OCI-LY1 (cell line): Measurements from ENCODE around the gene NOL6.
A peak's percentile ranks its signal among the peaks of the same experiment; 100 is the strongest.

Experiments
- H2AFZ ChIP-seq: fragments of 200-600 bp; sonication (generic), shearing (Covaris generic); 2 replicates; pipeline ENCODE4 v1.6.0; 2014; ENCODE audit warnings: antibody characterized with exemption, mild to moderate bottlenecking, low read length
- H3F3A ChIP-seq: fragments of 200-600 bp; sonication (generic), shearing (Covaris generic); 2 replicates; pipeline ENCODE4 v1.6.0; 2014; ENCODE audit warnings: mild to moderate bottlenecking, antibody characterized with exemption, low read length, moderate library complexity; ENCODE audit not compliant: insufficient read depth
- H3K27ac ChIP-seq: fragments of 200-600 bp; sonication (generic); 2 replicates; pipeline ENCODE4 v1.5.1; 2014; ENCODE audit warnings: low read length, mixed run types, mild to moderate bottlenecking, low read depth; ENCODE audit not compliant: poor library complexity, severe bottlenecking
- H3K27me3 ChIP-seq: fragments of 200-600 bp; sonication (generic); 2 replicates; pipeline ENCODE4 v1.6.0; 2014; ENCODE audit warnings: antibody characterized with exemption, mild to moderate bottlenecking, low read length, moderate library complexity; ENCODE audit not compliant: insufficient read depth
- H3K36me3 ChIP-seq: fragments of 200-600 bp; sonication (generic); 2 replicates; pipeline ENCODE4 v1.6.1; 2014; ENCODE audit warnings: mild to moderate bottlenecking, antibody characterized with exemption, low read length, moderate library complexity, mixed read lengths; ENCODE audit not compliant: insufficient read depth
- H3K4me1 ChIP-seq: fragments of 200-600 bp; sonication (generic); 2 replicates; pipeline ENCODE4 v1.5.1; 2014; ENCODE audit warnings: mild to moderate bottlenecking, low read length, moderate library complexity; ENCODE audit not compliant: insufficient read depth, severe bottlenecking
- H3K4me2 ChIP-seq: fragments of 200-600 bp; sonication (generic), shearing (Covaris generic); 2 replicates; pipeline ENCODE4 v1.6.1; 2014; ENCODE audit warnings: low read length
- H3K4me3 ChIP-seq: fragments of 200-600 bp; sonication (generic); 2 replicates; pipeline ENCODE4 v1.5.1; 2014; ENCODE audit warnings: low read length, low read depth, mild to moderate bottlenecking, mixed read lengths; ENCODE audit not compliant: poor library complexity, severe bottlenecking
- H3K79me2 ChIP-seq: fragments of 200-600 bp; shearing (Covaris generic); 2 replicates; pipeline ENCODE4 v1.6.1; 2016; ENCODE audit warnings: mixed run types, low read length, mixed read lengths; ENCODE audit not compliant: insufficient read depth
- H3K9ac ChIP-seq: fragments of 200-600 bp; sonication (generic), shearing (Covaris generic); 2 replicates; pipeline ENCODE4 v1.6.1; 2014; ENCODE audit warnings: mild to moderate bottlenecking, low read length, mixed read lengths
- H3K9me2 ChIP-seq: fragments of 200-600 bp; sonication (generic), shearing (Covaris generic); 2 replicates; pipeline ENCODE4 v1.6.1; 2014; ENCODE audit warnings: low read depth, mild to moderate bottlenecking, low read length, mixed read lengths
- H3K9me3 ChIP-seq: fragments of 200-600 bp; shearing (Covaris generic); 2 replicates; pipeline ENCODE4 v1.6.1; 2014; ENCODE audit warnings: low read length, mixed read lengths
- H4K20me1 ChIP-seq: fragments of 200-600 bp; sonication (generic), shearing (Covaris generic); 2 replicates; pipeline ENCODE4 v1.6.0; 2016; ENCODE audit warnings: mild to moderate bottlenecking, low read length; ENCODE audit not compliant: insufficient read depth
- EZH2 ChIP-seq: fragments of 200-600 bp; sonication (generic), shearing (Covaris generic); IDR thresholded peaks from 2 replicates; pipeline ENCODE4 v1.8.0; 2017; ENCODE audit warnings: borderline replicate concordance, mixed run types, mild to moderate bottlenecking, antibody characterized with exemption, low read length, moderate library complexity, mixed read lengths
- TF ChIP-seq, protein P1 (sequence below): fragments of 200-600 bp; sonication (generic), shearing (Covaris generic); IDR thresholded peaks from 2 replicates; pipeline ENCODE4 v1.5.1; 2017; ENCODE audit warnings: mild to moderate bottlenecking, antibody characterized with exemption, low read length, moderate library complexity, mixed read lengths

Gene NOL6

DNA sequence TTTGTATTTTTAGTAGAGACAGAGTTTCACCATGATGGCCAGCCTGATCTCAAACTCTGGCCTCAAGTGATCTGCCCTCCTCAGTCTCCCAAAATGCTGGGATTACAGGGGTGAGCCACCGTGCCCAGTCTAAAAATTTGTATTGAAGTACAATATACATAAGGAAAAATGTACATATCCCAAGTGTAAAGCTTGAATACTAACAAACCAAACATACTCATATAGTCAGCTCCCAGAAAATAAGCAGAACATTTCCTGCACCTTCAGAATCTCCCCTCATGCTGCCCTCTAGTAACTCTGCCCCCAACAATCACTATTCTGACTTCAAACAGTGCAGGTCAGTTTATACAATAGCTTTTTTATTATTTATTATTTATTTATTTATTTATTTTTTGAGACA is 1.6 kb upstream of the NOL6 start:
- Histone ChIP-seq H4K20me1 (no peaks in the 10 kb centered on the region), H3K9ac (no peak overlapping the region), H3K79me2 (peaks cover 8% of the 10 kb centered on the region), H3K4me3 (no peak overlapping the region), H3K9me3 (no peaks in the 10 kb centered on the region), H3K36me3 (peaks cover 19% of the 10 kb centered on the region; the same call in 1 of the 2 replicates), H3K4me1 (peaks cover 17% of the 10 kb centered on the region), H3F3A (no peaks in the 10 kb centered on the region), H3K27ac (no peak overlapping the region), H3K27me3 (no peaks in the 10 kb centered on the region), H2AFZ (no peak overlapping the region), H3K4me2 (no peak overlapping the region), H3K9me2 (no peaks in the 10 kb centered on the region)
- no peak for TF ChIP-seq EZH2
- TF ChIP-seq, protein P1, sequence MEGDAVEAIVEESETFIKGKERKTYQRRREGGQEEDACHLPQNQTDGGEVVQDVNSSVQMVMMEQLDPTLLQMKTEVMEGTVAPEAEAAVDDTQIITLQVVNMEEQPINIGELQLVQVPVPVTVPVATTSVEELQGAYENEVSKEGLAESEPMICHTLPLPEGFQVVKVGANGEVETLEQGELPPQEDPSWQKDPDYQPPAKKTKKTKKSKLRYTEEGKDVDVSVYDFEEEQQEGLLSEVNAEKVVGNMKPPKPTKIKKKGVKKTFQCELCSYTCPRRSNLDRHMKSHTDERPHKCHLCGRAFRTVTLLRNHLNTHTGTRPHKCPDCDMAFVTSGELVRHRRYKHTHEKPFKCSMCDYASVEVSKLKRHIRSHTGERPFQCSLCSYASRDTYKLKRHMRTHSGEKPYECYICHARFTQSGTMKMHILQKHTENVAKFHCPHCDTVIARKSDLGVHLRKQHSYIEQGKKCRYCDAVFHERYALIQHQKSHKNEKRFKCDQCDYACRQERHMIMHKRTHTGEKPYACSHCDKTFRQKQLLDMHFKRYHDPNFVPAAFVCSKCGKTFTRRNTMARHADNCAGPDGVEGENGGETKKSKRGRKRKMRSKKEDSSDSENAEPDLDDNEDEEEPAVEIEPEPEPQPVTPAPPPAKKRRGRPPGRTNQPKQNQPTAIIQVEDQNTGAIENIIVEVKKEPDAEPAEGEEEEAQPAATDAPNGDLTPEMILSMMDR, result no peak

DNA sequence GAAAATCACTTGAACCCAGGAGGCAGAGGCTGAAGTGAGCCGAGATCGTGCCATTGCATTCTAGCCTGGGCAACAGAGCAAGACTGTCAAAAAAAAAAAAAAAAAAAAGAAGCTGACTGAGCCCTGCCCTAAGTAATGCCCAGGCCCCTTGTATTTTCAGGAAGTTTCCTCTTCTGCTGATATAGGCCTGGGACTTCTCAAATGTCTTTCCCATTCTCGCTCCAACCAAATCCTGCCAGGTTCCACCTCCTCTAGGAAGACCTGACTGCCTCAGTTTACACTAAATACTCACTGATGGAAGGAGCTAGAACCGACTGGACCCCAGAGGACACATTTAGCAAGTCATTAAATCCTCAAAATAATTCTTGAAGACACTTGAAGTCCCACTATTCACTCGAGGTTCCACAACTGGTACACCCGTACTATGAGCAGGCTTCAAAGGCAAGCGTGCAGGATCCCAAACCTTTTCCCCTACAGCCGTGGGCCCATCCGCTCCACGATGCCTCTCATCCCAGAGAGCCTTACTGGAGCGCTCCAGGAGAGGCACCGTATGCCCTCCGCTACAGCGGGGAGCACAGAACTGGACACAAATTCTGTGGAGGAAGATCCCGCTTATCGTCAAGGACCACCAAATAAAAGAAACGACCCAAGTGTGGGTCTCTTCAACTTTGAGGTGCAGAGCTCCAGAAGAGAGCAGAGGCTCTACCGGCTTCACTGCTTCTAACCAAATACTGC is 676 bp downstream of the NOL6 start:
- Histone ChIP-seq H3K4me1 (peaks cover 17% of the 10 kb centered on the region), H3F3A (no peaks in the 10 kb centered on the region), H3K27ac (no peak overlapping the region), H3K27me3 (no peaks in the 10 kb centered on the region), H4K20me1 (no peaks in the 10 kb centered on the region), H3K9me2 (no peaks in the 10 kb centered on the region), H2AFZ (no peak overlapping the region), H3K4me3 (peak overlapping the region; percentile 86), H3K79me2 (peaks cover 8% of the 10 kb centered on the region), H3K9ac (peak overlapping the region; percentile 77), H3K4me2 (peak overlapping the region; percentile 83), H3K9me3 (no peaks in the 10 kb centered on the region), H3K36me3 (peaks cover 43% of the 10 kb centered on the region)
- TF ChIP-seq, protein P1, result no peak
- TF ChIP-seq EZH2, result no peak

DNA sequence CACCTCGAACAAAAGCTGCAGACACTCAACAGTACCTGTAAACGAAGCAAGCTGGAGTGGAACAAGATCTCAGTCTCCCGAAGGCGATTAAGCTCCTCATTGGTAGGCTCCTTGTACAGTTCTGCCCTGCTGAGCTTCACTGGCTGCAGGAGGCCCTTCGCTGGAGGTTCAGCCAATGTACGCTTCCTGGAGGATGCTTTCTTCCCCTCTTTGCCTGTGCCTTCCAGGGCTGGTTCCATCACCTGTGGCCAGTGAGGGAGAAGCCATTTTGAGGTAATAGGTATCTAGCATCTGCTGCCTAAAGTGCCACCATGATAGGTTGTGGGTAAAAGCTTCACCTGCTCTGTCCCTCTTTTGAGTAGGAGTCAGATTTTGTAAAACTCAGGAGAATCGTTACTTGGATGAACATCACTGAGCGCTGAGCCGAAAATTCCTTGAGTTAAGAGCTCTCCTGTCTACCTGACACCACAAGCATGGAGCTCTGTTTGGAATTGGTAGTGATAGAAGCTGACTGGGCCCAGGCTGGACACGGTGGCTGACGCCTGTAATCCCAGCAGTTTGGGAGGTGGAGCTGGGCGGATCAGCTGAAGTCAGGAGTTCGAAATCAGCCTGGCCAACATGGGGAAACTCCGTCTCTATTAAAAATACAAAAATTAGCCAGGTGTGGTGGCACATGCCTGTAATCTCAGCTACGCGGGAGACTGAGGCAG is 1.4 kb downstream of the NOL6 start:
- no peaks in the 10 kb centered on the region for H3K27me3 ChIP-seq
- no peak overlapping the region for H2AFZ ChIP-seq
- peaks cover 50% of the 10 kb centered on the region for H3K36me3 ChIP-seq
- H3K4me3 ChIP-seq, result peak overlapping the region; percentile 86
- H3K9me3 ChIP-seq, result no peaks in the 10 kb centered on the region
- H4K20me1 ChIP-seq, result no peaks in the 10 kb centered on the region
- H3K27ac ChIP-seq, result no peak overlapping the region
- TF ChIP-seq EZH2, result no peak
- TF ChIP-seq, protein P1, result no peak
- peaks cover 17% of the 10 kb centered on the region for H3K4me1 ChIP-seq
- peak overlapping the region; percentile 83 for H3K4me2 ChIP-seq
- no peak overlapping the region; the same call in 1 of the 2 replicates for H3K9ac ChIP-seq
- no peaks in the 10 kb centered on the region for H3K9me2 ChIP-seq
- peaks cover 8% of the 10 kb centered on the region for H3K79me2 ChIP-seq
- H3F3A ChIP-seq, result no peaks in the 10 kb centered on the region
